HG02885 (cell line): Measurements from ENCODE around the gene STYX.
A peak's percentile ranks its signal among the peaks of the same experiment; 100 is the strongest.

ENCODE experiments used
- ATAC-seq: cut with Tn5 transposase; IDR thresholded peaks from one replicate; pipeline ENCODE4 v1.9.1; 2021; ENCODE audit warnings: mild to moderate bottlenecking; ENCODE audit not compliant: unreplicated experiment, poor library complexity

STYX gene

DNA sequence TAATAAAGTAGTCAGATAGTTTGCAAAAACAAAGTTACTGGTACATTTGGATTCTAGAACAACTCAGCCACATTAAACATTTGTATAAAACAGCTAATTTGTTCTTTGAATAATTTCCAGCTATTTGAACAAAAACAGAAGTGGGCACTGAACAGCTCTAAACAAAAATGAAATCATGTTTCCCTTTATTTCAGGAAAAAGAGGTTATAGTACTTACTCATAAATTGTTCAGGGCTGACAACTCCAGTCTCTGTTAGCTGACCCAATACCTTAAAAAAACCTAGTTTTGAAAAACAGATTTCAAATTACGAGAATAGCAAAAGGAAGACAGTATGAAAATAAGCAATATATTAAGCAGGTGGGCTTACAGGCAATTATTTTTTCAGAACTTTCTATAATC is 53.2 kb downstream of the STYX start:
- no peak for ATAC-seq

DNA sequence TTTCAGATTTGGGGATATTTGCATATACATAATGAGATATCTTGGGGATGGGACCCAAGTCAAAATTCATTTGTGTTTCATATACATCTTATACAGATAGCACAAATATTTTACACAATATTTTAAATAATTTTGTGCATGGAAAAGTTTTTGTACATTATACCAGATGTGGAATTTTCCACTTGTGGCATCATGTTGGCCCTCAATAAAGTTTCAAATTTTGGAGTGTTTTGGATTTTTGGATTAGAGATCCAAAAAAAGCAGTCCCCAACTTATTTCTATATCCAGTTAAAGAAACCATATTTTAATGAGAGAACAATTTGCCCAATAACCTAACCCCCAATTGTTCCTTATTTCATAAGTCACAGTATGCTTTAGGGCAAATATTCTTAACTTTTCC is 56.9 kb downstream of the STYX start:
- no peak for ATAC-seq

DNA sequence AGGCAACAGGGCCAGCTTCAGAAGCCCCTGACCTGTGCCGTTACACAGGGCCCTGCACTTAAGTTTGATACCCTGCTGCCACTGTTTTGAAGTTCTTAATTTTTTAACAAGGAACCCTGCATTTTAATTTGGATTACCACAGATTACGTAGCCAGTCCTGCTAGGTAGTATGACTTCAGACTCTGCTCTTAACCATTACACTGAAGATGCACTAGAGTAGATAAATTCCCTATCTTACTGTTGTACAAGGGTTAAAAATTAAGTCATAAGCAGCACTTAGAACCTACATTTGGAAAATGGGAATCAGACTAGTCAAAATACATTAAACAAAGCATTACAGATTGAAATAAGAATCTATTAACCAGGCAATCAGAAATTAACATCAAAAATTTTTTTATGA is 59.2 kb downstream of the STYX start:
- no peak for ATAC-seq

DNA sequence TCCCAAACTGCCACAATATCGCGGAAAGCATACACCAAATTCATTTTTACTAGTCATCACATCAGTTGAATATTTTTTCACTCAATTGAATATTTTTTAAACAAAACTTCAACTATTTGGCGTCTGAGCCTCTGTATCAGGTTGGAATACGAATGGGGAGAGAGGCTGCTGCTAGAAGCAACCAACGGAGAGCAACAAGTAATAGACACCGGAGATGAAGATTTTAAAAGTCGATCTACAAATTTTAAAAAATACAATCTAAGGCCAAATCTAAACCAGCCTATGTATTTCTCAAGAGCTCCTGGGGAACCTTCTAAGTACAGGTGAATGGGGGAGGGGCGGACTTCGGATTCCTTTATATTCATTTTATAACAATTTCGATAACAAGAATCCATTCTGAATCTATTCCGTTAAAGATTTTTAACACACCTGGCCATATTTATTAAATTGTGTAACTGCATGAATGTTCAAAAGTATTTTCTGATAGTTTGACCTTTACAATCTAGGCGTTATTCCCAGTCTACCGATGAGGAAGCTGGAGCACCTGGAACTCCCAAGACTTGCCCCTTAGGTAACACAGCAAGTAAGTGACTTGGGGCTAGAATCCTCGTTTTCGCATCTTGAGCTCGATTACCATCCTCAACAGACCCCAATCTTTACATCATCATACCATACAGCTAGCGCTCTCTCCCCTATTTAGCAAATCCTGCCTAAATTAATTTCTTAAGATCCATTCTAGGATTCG is 60.2 kb downstream of the STYX start:
- ATAC-seq: no peak

DNA sequence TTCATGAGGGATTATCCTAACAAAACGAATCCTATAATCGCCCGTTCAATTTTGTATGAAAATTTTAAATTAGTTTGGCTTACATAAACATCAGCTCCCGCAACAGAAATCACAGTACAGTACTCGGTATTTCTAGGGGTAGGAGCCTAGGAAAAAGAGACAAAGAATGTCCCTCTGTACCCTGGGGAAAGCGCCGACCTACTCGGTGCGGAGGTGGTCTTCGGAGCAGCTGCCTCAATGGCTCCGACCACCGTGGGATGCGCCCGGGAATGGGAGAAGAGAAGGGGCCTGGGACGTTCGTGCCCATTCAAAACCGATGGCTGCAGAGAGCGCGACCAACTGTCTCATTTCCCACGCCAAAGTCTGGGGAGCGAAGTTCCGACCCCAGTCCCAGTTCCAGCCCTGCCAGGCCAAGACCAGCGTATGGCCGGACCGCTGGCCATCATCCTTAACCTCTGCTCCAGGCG is 60.8 kb downstream of the STYX start:
- no peak for ATAC-seq

DNA sequence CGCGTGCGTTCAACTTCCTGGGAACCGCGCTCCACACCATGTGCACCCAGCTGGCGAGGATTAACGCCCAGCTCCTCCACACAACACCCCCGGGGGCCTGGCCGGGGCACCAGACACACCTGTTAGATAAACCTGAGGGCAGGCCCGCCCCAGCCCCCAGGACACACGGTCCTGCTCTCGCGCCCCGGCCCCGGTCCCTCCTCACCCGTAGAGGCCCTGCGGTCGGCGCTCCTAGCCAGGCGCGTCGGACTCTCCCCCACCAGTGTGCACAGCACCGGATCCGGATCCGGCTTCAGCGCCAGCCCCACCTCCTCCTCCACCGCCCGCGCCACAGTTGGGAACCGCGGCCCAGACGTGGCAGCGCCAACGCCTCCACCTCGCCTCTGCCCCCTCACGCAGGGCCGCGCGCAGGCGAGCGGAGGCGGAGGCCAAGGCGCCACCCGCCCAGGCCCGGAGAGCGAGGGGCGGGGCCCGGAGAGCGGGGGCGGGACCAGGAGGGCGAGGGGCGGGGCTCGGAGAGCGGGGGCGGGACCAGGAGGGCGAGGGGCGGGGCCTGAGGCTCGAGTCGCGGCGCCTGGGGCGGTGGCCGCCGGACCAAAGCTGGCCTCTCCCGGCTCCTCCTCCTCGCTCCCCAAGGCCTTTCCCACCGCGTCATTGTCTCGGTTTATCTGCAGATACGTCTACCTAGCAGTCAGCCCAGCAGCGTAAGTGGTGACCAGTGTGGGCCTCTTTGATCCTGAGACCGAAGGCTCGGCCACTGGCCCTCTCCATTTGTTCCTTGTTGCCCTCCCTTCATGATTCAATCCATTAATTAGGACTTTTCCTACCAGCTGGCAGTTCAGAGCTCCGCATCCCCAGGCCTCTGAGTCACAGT is 61.5 kb downstream of the STYX start, which contains the start of gene GNPNAT1:
Gene GNPNAT1, minus strand, starts transcription at position 385 of the 874 bp plus-strand sequence. CDS start 6,957 bp downstream, outside the sequence.
- ATAC-seq: peak; percentile 87

DNA sequence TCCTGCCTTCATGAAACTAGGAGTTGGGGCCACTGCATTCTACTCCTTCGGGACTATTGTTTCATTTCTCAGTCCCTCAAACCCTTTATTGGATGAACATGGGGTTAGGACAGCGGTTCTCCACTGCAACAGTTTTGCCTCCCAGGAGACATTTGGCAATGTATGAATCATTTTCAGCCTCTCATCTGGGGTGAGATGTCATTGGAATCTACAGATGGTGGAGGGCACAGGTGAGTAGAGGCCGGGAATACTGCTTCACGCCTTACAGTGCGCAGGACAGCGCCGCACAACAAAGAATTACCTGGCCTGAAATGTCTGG is 62.1 kb downstream of the STYX start:
- ATAC-seq: no peak

DNA sequence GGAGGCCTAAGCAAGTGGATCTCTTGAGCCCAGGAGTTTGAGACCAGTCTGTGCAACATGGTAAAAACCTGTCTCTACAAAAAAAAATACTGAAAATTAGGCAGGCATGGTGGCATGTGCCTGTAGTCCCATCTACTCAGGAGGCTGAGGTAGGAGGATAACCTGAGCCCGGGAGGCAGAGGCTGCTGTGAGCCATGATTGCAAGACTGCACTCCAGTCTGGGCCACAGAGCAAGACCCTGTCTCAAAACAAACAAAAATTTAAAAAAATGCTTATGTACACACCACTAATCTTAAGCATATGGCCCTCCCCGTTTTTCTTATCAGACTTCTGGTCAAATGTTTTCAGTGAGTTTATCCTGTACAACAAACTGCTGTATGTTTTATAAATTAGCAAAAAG is 63.1 kb downstream of the STYX start:
- no peak for ATAC-seq

DNA sequence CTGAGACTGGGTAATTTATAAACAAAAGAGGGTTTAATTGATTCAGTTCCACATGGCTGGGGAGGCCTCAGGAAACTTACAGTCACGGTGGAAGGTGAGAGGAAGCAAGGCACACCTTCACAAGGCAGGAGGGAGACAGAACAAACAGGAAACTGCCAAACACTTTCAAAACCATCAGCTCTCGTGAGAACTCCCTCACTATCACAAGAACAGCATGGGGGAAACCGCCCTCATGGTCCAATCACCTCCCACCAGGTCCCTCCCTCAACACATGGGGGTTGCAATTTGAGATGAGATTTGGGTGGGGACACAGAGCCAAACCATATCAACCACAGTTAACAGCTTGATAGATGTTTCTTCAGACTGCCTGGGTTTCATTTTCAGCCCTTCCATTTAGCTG is 67.7 kb downstream of the STYX start:
- no peak for ATAC-seq

DNA sequence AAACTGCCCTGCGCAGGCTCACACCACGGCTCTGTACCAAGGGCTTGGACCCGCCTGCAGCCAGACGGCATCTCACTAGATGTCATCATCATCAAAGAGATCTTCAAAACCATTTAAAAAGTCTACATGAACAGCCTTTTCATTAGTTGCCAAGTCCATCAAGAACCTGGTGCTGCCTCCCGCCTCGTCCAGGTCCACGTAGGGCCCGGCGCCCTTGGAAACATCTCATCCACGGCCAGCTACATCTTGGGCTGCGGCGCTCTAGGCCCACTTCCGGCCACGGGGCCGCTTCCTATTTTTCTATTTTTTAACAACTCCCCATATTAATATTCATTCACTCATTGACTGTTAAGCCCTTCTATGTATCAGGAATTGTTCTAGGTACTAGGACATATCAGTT is 68.9 kb downstream of the STYX start:
- no peak for ATAC-seq

DNA sequence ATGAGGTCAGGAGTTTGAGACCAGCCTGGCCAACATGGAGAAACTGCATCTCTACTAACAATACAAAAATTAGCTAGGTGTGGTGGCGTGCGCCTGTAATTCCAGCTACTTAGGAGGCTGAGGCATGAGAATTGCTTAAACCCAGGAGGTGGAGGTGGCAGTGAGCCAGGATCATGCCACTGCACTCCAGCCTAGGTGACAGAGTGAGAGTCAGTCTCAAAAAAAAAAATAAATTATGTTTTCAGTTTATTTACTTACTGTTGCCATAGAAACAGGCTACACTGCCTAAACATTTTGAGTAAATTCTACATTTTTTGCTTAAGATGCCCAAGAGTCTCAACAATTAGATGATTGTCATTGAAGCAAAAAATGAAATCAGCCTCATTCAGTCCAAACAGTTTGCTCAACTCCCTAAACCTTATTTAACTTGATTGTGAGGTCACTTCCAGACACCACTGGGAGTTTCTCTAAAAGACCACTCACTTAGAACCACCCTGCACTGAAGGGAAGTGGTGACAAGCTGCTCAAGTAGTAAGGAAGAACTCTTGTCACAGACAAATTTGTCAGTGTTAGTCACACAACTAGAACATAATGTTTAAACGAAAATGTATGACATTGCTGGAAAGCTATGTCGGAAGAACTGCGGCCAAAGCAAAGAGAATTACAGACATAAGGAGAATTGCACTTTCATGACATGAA is 71.2 kb downstream of the STYX start:
- no peak for ATAC-seq

DNA sequence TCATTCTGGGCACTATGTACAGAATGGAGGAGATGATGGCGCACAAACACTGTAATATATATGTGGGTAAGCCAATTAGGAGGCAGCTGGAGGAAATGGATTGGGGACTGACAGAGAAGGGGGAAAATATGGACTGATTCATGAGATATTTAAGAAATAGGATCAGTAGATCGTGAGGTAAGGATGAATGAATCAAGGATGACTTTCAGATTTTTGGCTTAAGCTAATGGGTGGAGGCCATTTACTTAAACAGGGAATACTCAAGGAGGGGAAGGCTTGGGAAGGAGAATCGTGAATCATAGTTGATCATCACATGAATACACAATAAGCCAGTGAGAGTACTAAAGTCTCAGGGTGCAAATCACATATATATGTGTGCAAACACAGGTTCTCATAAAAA is 72.6 kb downstream of the STYX start:
- no peak for ATAC-seq

DNA sequence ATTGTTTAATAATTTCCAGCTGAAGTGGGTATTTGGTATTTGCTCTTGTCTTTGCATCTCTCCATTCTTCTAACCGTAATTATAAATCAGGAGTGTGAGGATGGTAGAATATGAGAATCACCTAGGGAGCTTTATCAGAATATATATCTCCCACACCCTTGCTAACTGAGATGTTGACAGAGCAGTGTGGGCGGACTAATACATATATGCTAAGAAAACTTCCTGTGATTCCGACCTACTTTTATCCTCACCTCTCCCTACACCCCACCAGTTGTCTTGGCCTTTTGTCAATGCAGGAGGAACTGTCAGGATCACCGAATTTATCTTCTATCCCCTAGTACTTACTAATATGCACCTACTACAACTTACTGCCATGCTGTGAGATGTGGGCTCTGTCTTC is 76.1 kb downstream of the STYX start:
- ATAC-seq: no peak

DNA sequence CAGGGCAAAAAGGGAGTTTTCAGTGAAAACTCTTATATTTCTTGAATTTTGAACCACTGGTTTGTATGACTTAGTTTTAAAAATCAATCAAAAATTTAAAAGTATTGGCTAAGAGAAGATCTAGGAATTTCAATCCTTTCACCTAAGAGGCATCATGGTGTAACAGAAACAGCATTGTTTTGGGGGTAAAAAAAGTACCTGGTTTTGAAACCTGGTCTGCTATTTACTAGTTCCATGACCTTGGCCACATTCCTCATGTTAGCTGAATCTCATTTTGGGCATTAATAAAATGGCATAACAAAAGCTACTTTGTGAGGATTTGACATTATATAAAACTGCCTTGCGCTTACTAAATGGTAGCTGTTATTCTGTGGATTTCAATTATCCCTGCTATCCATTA is 78.1 kb downstream of the STYX start:
- no peak for ATAC-seq

DNA sequence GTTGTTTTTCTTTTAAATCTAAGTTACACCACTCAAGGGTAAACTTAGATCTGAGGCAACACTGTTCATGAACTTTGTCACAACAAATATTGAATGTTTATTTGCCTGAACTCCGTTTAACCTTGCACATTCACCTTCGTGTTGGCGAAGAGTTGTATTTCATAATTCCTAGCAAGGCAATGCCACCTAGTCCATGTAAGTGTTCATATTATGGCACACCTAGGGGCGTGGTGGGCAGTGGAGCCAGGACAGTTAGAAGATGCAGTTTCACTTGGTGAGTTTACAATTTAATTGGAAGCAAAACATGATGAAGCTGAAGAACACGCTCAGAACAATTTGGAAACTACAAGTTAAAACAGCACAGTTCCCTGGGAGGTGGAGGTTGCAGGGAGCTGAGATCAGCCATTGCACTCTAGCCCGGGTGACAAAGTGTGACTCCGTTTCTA is 91.9 kb downstream of the STYX start:
- no peak for ATAC-seq

DNA sequence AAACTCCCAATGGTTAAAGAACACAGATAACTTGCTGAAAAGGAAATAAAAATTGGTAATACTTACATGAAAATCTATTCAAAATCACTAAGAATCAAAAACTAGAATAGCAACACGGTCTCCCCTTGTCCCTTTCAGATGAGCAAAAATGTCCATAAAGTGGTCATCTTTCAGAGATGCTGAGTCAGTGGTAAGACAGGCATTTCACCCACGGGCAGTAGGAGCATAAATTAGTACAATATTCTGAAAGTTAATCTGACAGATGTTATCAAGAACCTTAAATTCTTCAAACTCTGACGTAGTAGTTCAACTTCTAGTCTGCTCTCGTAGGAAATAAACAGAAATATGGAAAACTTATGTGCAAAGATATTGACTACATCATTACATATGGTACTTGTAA is 94.5 kb downstream of the STYX start:
- no peak for ATAC-seq
